Measurements from ENCODE around the gene LBX2.

LBX2 gene

GRCh38 chr2:74499267-74499939 lies at the start of gene LBX2:
Gene LBX2, minus strand, starts transcription at chr2:74499603. Its CDS starts 66 bp downstream, at chr2:74499537.
- DNase-seq: no peak

GRCh38 chr2:74548285-74548899 lies 49.0 kb upstream of the LBX2 start:
- no peak for DNase-seq

- no peak for DNase-seq
Observed at GRCh38 chr2:74546004-74546403, 46.6 kb upstream of the LBX2 start.

- DNase-seq: no peak
Observed at GRCh38 chr2:74544634-74545033, 45.2 kb upstream of the LBX2 start.

GRCh38 chr2:74542978-74543377 lies 43.6 kb upstream of the LBX2 start:
- no peak for DNase-seq

GRCh38 chr2:74540291-74540690 lies 40.9 kb upstream of the LBX2 start:
- DNase-seq: no peak

- no peak for DNase-seq
Observed at GRCh38 chr2:74538881-74539339, 39.5 kb upstream of the LBX2 start.

- no peak for DNase-seq
Observed at GRCh38 chr2:74537140-74537539, 37.7 kb upstream of the LBX2 start.

- no peak for DNase-seq
Observed at GRCh38 chr2:74536166-74536950, 37.0 kb upstream of the LBX2 start.

GRCh38 chr2:74535440-74535965 lies 36.1 kb upstream of the LBX2 start:
- DNase-seq: no peak

- DNase-seq: no peak
Observed at GRCh38 chr2:74534411-74534810, 35.0 kb upstream of the LBX2 start.

GRCh38 chr2:74533464-74533863 lies 34.1 kb upstream of the LBX2 start:
- DNase-seq: no peak

GRCh38 chr2:74532222-74532621 lies 32.8 kb upstream of the LBX2 start:
- peak in 1 of 2 donors; percentile 66 for DNase-seq

GRCh38 chr2:74531666-74532065 lies 32.3 kb upstream of the LBX2 start:
- DNase-seq: no peak

GRCh38 chr2:74530239-74531187 lies 31.1 kb upstream of the LBX2 start:
- peak; percentile 68 to 70 for DNase-seq

- peak; percentile 90 to 95 for DNase-seq
Observed at GRCh38 chr2:74529357-74530238, 30.2 kb upstream of the LBX2 start, which contains the start of the genes AUP1 and HTRA2. Gene AUP1, minus strand, starts transcription at chr2:74529706. Its CDS starts 77 bp downstream, at chr2:74529629. Gene HTRA2, plus strand, starts transcription at chr2:74529933. Its CDS starts 74 bp downstream, at chr2:74530007.

- DNase-seq: no peak
Observed at GRCh38 chr2:74528600-74529356, 29.4 kb upstream of the LBX2 start.

GRCh38 chr2:74527741-74528140 lies 28.3 kb upstream of the LBX2 start:
- no peak for DNase-seq

GRCh38 chr2:74526649-74527230 lies 27.3 kb upstream of the LBX2 start:
- no peak for DNase-seq

Measured in CD4-positive, alpha-beta T cell treated with Interleukin-4 for 1 hour (primary cell).